Transverse colon (tissue), 4 donors: Measurements from ENCODE around the gene PSMC3IP. TPM values are rescaled to one million over a fixed set of nuclear protein-coding genes. Genes with fewer than 3 reads are reported as not detected.
"Not testable (repeated sequence)": the region's sequence is repeated elsewhere in the genome, so short reads cannot be mapped to it uniquely, and the experiment has no call there.

Source experiments
- DNase-seq: peaks from one replicate; pipeline ENCODE4 v3.0.0-alpha.2; 2019
- H3K27ac ChIP-seq, 4 donors: fragments of 200-600 bp; sonication (generic); 2 replicates each; pipeline ENCODE4 v1.5.1; 2016 to 2018; ENCODE audit warnings: inconsistent platforms in 4 of 4
- H3K27me3 ChIP-seq: fragments of 200-600 bp; sonication (generic); 2 replicates; pipeline ENCODE4 v1.5.1; 2017; ENCODE audit warnings: inconsistent platforms
- H3K36me3 ChIP-seq, 4 donors: fragments of 200-600 bp; sonication (generic); 2 replicates each; pipeline ENCODE4 v1.5.1; 2017 to 2019; ENCODE audit warnings: inconsistent platforms in 4 of 4
- H3K4me1 ChIP-seq, 4 donors: fragments of 200-600 bp; sonication (generic); 2 replicates each; pipeline ENCODE4 v1.5.1; 2017 to 2020; ENCODE audit warnings: inconsistent platforms in 4 of 4
- H3K4me3 ChIP-seq, 4 donors: fragments of 200-600 bp; sonication (generic); 1 replicate in 1 of 4; 2 replicates in 3 of 4; pipeline versions ENCODE4 v1.5.1 to v1.6.1; 2017 to 2019; ENCODE audit warnings: inconsistent platforms in 4 of 4
- H3K9me3 ChIP-seq, 2 donors: fragments of 200-600 bp; sonication (generic); 2 replicates each; pipeline ENCODE4 v1.5.1; 2017 to 2019; ENCODE audit warnings: inconsistent platforms in 2 of 2
- CTCF ChIP-seq, 5 experiments: fragments of 200-600 bp in 3 of 5; fragments of 450-650 bp in 2 of 5; sonication (generic) in 3 of 5; IDR thresholded peaks; 1 replicate in 2 of 5; 2 replicates in 3 of 5; pipeline ENCODE4 v1.5.1; 2016 to 2017; ENCODE audit warnings: antibody characterized with exemption in 5 of 5, inconsistent platforms in 3 of 5, mild to moderate bottlenecking in 2 of 5, moderate library complexity in 1 of 5
- EP300 ChIP-seq: sonication (generic); formaldehyde crosslinking; IDR thresholded peaks from one replicate; pipeline ENCODE4 v1.6.1; 2017; ENCODE audit warnings: antibody characterized with exemption, low read depth
- POLR2A ChIP-seq: fragments of 450-650 bp; IDR thresholded peaks from one replicate; pipeline ENCODE4 v1.6.1; 2016; ENCODE audit warnings: antibody characterized with exemption, mild to moderate bottlenecking, moderate library complexity
- POLR2AphosphoS5 ChIP-seq, 3 donors: sonication (generic); formaldehyde crosslinking; IDR thresholded peaks; one replicate each; pipeline ENCODE4 v1.6.1; 2016; ENCODE audit warnings: antibody characterized with exemption in 3 of 3
- WGBS, 2 donors: methylation state at CpG; one replicate each; pipeline ENCODE4 v1.1.5; 2018; ENCODE audit warnings: low coverage in 1 of 2; 5-methylcytosine and 5-hydroxymethylcytosine counted together
- in situ Hi-C, 4 donors: fragments of 200-750 bp; cut with MboI; loops; one replicate each; pipeline versions ENCODE4 v1.15.0 to v1.15.1; 2017; ENCODE audit warnings: low sequenced_read_pairs in 3 of 4, low pct_ligation_motif_present in 1 of 4, low pct_unique_long_range_greater_than_20kb in 1 of 4
- intact Hi-C: fragments of 100-400 bp; cut with DNase I; formaldehyde crosslinking; loops from one replicate; pipeline ENCODE4 v1.15.1; 2023; ENCODE audit warnings: low total_unique reads
- total RNA-seq, 4 donors: library from RNA; depleted of rRNA; stranded (reverse); fragments of >200 nt; gene quantifications; one replicate each; pipeline ENCODE4 v1.1.0, GENCODE V29; 2016

The PSMC3IP gene
- total RNA-seq, 4 donors from 2014 or later = 0.96 to 2.6 (median 1.3) TPM; not detected in 1

GRCh38 chr17:42543190-42544079 lies 34.1 kb downstream of the PSMC3IP start:
- TF ChIP-seq POLR2A = no peak
- TF ChIP-seq CTCF (IDR thresholded peaks at IDR 0.05) = no peak
- TF ChIP-seq POLR2AphosphoS5 (IDR thresholded peaks at IDR 0.05) = no peak
- TF ChIP-seq EP300 = no peak
- intact Hi-C loops (no loop called here), in situ Hi-C loops (no loop called here)
- Histone ChIP-seq H3K4me3 (no peak overlapping the region), H3K9me3 (no peaks in the 10 kb centered on the region), H3K27ac (no peak overlapping the region), H3K4me1 (peaks cover 5 to 17% (median 13%) of the 10 kb centered on the region in 4 donors), H3K36me3 (peaks cover 0 to 4% (median 0%) of the 10 kb centered on the region in 4 donors), H3K27me3 (no peaks in the 10 kb centered on the region)
- 94% methylated on average over 36 of the region's 39 CpGs; no CpG with 5 or more reads in 1 of the 2 donors for WGBS, 2 donors
- no peak for DNase-seq

- H3K9me3 ChIP-seq = no peaks in the 10 kb centered on the region
- no peaks in the 10 kb centered on the region for H3K27me3 ChIP-seq
- in situ Hi-C loops (no loop called here), intact Hi-C loops (no loop called here)
- peaks cover 10 to 29% (median 19%) of the 10 kb centered on the region in 4 donors for H3K4me1 ChIP-seq
- peak overlapping the region; percentile 52 to 76 (median 68) for H3K27ac ChIP-seq
- no peak overlapping the region for H3K4me3 ChIP-seq
- 74 to 100% methylated on average over 1 to 17 of the region's 17 CpGs for WGBS, 2 donors
- peaks cover 0 to 4% (median 0%) of the 10 kb centered on the region in 4 donors for H3K36me3 ChIP-seq
- peak; percentile 53 for TF ChIP-seq POLR2A
- TF ChIP-seq POLR2AphosphoS5 (IDR thresholded peaks at IDR 0.05) = peak in 2 of 3 donors; percentile 66 to 80
- no peak for TF ChIP-seq CTCF (IDR thresholded peaks at IDR 0.05)
- peak; percentile 61 for DNase-seq
These were observed 36.3 kb downstream of the PSMC3IP start for GRCh38 chr17:42541041-42541833.

DNA sequence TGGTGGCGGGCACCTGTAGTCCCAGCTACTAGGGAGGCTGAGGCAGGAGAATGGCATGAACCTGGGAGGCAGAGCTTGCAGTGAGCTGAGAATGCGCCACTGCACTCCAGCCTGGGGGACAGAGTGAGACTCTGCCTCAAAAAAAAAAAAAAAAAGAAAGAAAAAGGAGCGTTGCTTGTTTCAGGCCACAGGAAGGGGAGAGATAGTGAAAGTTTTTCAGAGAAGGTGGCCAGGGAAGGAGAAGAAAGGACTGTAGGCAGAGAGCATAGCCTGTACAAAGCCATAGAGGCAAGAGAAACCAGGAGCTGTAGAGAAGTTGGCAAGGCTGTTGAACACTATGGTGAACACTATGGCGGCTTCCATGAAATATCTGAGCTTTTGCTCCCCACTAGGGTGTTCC lies 37.0 kb downstream of the PSMC3IP start:
- H3K27me3 ChIP-seq, in situ Hi-C loops, H3K9me3 ChIP-seq, DNase-seq, intact Hi-C loops, H3K36me3 ChIP-seq, H3K4me3 ChIP-seq: not testable (repeated sequence)
- 80 to 97% methylated on average over 1 to 4 of the region's 4 CpGs for WGBS, 2 donors
- Histone ChIP-seq H3K27ac (peak overlapping the region; percentile 48 to 76 (median 68)), H3K4me1 (peaks cover 12 to 31% (median 22%) of the 10 kb centered on the region in 4 donors)

DNA sequence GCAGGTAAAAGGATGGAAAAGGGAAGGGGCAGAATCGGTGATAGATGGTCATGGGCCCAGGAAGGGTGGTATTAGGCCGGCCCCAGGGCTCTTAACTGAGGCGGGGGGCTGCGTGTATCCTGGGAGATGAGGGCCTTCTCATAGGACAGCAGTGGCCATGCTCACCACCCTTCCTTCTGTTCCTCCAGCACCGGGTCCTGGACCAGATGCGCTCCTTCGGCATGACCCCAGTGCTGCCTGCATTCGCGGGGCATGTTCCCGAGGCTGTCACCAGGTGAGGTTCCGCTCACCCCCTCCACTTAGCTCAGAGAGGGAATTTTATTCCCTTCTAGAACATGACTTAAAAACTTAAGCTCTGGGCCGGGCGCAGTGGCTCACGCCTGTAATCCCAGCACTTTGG lies 39.0 kb downstream of the PSMC3IP start:
- Histone ChIP-seq H3K9me3 (no peaks in the 10 kb centered on the region), H3K4me3 (no peak overlapping the region), H3K4me1 (peaks cover 18 to 40% (median 27%) of the 10 kb centered on the region in 4 donors), H3K27ac (no peak overlapping the region), H3K36me3 (peaks cover 0 to 4% (median 0%) of the 10 kb centered on the region in 4 donors), H3K27me3 (no peaks in the 10 kb centered on the region)
- no peak for TF ChIP-seq POLR2AphosphoS5 (IDR thresholded peaks at IDR 0.05)
- no peak for TF ChIP-seq EP300
- no peak for TF ChIP-seq POLR2A
- no peak for TF ChIP-seq CTCF (IDR thresholded peaks at IDR 0.05)
- WGBS, 2 donors = 88 to 89% methylated on average over 3 to 14 of the region's 14 CpGs
- intact Hi-C loops = no loop called here
- in situ Hi-C loops = no loop called here
- DNase-seq = no peak
